Measurements from ENCODE around the gene CGNL1. TPM values are rescaled to one million over a fixed set of nuclear protein-coding genes. Genes with fewer than 3 reads are reported as not detected.
A peak's percentile ranks its signal among the peaks of the same experiment; 100 is the strongest.

CGNL1 gene
- total and polyA plus RNA-seq, 7 donors: 0.18 to 2.2 (median 0.37) TPM

GRCh38 chr15:57548835-57549234 lies 172.5 kb downstream of the CGNL1 start:
- Histone ChIP-seq H3K27ac (no peak overlapping the region), H3K4me1 (peaks cover 16% of the 10 kb centered on the region), H3K36me3 (ENCODE audit: insufficient read depth in 1 of 2, low read depth in 1 of 2) (no peaks in the 10 kb centered on the region), H3K9me3 (no peaks in the 10 kb centered on the region), H3K4me3 (no peak overlapping the region), H3K27me3 (ENCODE audit: insufficient read depth in 3 of 3, low read length in 2 of 3) (no peaks in the 10 kb centered on the region)
- TF ChIP-seq CTCF (IDR thresholded peaks at IDR 0.05): no peak
- 74 to 87% (median 78%) methylated on average over 5 of the region's 5 CpGs for WGBS, 3 donors
- intact Hi-C loops (cut with DNase I): no loop called here
- peak in 1 of 4 donors; percentile 1 for ATAC-seq
- DNase-seq: no peak

- H3K27me3 ChIP-seq (ENCODE audit: insufficient read depth in 3 of 3, low read length in 2 of 3): no peaks in the 10 kb centered on the region
- H3K27ac ChIP-seq: peak overlapping the region; percentile 73
- H3K4me1 ChIP-seq: peaks cover 19% of the 10 kb centered on the region
- no peak for TF ChIP-seq CTCF (IDR thresholded peaks at IDR 0.05)
- DNase-seq: no peak
- intact Hi-C loops (cut with DNase I): no loop called here
- H3K4me3 ChIP-seq: peak overlapping the region; percentile 4
- peak; percentile 84 to 95 (median 92) for ATAC-seq
- no peaks in the 10 kb centered on the region for H3K36me3 ChIP-seq (ENCODE audit: insufficient read depth in 1 of 2, low read depth in 1 of 2)
- 34 to 77% (median 52%) methylated on average over 6 of the region's 6 CpGs for WGBS, 3 donors
- H3K9me3 ChIP-seq: no peaks in the 10 kb centered on the region
These were observed 173.6 kb downstream of the CGNL1 start for GRCh38 chr15:57549935-57550334.

- Histone ChIP-seq H3K4me3 (no peak overlapping the region), H3K9me3 (no peaks in the 10 kb centered on the region), H3K4me1 (peaks cover 23% of the 10 kb centered on the region), H3K27ac (peak overlapping the region; percentile 73), H3K36me3 (ENCODE audit: insufficient read depth in 1 of 2, low read depth in 1 of 2) (no peaks in the 10 kb centered on the region), H3K27me3 (ENCODE audit: insufficient read depth in 3 of 3, low read length in 2 of 3) (no peaks in the 10 kb centered on the region)
- ATAC-seq (peak in 1 of 4 donors; percentile 40), DNase-seq (peak in 1 of 2 donors; percentile 40)
- TF ChIP-seq CTCF (IDR thresholded peaks at IDR 0.05): no peak
- intact Hi-C loops (cut with DNase I): no loop called here
- 40 to 57% (median 57%) methylated on average over 4 of the region's 4 CpGs for WGBS, 3 donors
These were observed 174.3 kb downstream of the CGNL1 start for GRCh38 chr15:57550640-57551039.

GRCh38 chr15:57551715-57552677 lies 175.7 kb downstream of the CGNL1 start:
- Histone ChIP-seq H3K27me3 (ENCODE audit: insufficient read depth in 3 of 3, low read length in 2 of 3) (no peaks in the 10 kb centered on the region), H3K4me3 (no peak overlapping the region), H3K4me1 (peaks cover 23% of the 10 kb centered on the region), H3K9me3 (no peaks in the 10 kb centered on the region), H3K36me3 (ENCODE audit: insufficient read depth in 1 of 2, low read depth in 1 of 2) (no peaks in the 10 kb centered on the region), H3K27ac (peak overlapping the region; percentile 73)
- TF ChIP-seq CTCF (IDR thresholded peaks at IDR 0.05): no peak
- WGBS, 3 donors: 61 to 70% (median 66%) methylated on average over 16 of the region's 16 CpGs
- ATAC-seq: no peak
- DNase-seq: no peak
- intact Hi-C loops (cut with DNase I): no loop called here
